Neural cell (in vitro differentiated cells): Measurements from ENCODE around the gene TEX14.

Experiments
- RAD21 ChIP-seq: fragments of 450-650 bp; conservative IDR thresholded peaks from 2 replicates; pipeline ENCODE4 v1.6.1; 2014; ENCODE audit warnings: antibody characterized with exemption, mild to moderate bottlenecking, moderate library complexity
- TF ChIP-seq, protein P1 (sequence below): fragments of 450-650 bp; IDR thresholded peaks from 2 replicates; pipeline ENCODE4 v1.5.1; 2014; ENCODE audit warnings: antibody characterized with exemption, mild to moderate bottlenecking, moderate library complexity; ENCODE audit not compliant: poor library complexity, severe bottlenecking
- TF ChIP-seq, protein P2 (sequence below): IDR thresholded peaks from 2 replicates; pipeline ENCODE4 v1.6.1; 2012; ENCODE audit warnings: borderline replicate concordance

DNA sequence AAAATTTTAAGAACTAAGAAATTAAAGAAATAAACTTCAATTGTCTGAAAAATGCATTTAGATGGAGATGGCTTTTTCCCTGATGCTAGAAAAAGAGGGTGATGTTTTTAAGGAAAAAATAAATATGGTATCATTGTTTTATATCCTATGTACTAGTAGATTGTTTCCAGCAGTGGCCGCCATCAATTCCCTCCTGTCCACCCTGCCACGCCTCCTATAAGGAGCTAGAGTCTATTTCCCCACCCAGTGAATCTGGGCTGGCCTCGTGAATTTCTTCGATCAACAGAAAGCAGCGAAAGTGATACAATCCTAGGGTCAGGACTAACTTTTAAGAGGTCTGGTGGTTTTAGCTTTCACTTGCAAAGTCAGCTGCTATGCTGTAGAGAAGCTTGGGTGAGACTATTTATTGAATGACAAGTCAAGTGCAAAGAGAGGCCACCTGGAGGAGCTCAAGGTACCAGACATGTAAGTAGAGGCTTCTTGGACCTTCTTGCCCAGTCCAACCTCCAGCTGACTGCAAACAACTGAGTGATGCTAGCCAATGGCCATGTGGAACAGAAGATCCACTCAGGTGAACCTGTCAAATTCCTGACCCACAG, 96.6 kb downstream of the TEX14 start:
- TF ChIP-seq, protein P1, sequence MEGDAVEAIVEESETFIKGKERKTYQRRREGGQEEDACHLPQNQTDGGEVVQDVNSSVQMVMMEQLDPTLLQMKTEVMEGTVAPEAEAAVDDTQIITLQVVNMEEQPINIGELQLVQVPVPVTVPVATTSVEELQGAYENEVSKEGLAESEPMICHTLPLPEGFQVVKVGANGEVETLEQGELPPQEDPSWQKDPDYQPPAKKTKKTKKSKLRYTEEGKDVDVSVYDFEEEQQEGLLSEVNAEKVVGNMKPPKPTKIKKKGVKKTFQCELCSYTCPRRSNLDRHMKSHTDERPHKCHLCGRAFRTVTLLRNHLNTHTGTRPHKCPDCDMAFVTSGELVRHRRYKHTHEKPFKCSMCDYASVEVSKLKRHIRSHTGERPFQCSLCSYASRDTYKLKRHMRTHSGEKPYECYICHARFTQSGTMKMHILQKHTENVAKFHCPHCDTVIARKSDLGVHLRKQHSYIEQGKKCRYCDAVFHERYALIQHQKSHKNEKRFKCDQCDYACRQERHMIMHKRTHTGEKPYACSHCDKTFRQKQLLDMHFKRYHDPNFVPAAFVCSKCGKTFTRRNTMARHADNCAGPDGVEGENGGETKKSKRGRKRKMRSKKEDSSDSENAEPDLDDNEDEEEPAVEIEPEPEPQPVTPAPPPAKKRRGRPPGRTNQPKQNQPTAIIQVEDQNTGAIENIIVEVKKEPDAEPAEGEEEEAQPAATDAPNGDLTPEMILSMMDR: no peak
- TF ChIP-seq, protein P2, sequence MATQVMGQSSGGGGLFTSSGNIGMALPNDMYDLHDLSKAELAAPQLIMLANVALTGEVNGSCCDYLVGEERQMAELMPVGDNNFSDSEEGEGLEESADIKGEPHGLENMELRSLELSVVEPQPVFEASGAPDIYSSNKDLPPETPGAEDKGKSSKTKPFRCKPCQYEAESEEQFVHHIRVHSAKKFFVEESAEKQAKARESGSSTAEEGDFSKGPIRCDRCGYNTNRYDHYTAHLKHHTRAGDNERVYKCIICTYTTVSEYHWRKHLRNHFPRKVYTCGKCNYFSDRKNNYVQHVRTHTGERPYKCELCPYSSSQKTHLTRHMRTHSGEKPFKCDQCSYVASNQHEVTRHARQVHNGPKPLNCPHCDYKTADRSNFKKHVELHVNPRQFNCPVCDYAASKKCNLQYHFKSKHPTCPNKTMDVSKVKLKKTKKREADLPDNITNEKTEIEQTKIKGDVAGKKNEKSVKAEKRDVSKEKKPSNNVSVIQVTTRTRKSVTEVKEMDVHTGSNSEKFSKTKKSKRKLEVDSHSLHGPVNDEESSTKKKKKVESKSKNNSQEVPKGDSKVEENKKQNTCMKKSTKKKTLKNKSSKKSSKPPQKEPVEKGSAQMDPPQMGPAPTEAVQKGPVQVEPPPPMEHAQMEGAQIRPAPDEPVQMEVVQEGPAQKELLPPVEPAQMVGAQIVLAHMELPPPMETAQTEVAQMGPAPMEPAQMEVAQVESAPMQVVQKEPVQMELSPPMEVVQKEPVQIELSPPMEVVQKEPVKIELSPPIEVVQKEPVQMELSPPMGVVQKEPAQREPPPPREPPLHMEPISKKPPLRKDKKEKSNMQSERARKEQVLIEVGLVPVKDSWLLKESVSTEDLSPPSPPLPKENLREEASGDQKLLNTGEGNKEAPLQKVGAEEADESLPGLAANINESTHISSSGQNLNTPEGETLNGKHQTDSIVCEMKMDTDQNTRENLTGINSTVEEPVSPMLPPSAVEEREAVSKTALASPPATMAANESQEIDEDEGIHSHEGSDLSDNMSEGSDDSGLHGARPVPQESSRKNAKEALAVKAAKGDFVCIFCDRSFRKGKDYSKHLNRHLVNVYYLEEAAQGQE: no peak
- TF ChIP-seq RAD21: no peak
